DND-41 (cell line): Measurements from ENCODE around the gene LAMA2.

Experiments
- ATAC-seq: fragments of 200-7000 bp; cut with Tn5 transposase; 3 replicates; pipeline ENCODE4 v1.9.1; 2021; ENCODE audit warnings: low read depth; ENCODE audit not compliant: insufficient read depth
- DNase-seq: peaks from one replicate; pipeline ENCODE4 v3.0.0-alpha.2; 2020
- H2AFZ ChIP-seq: 2 replicates; pipeline ENCODE4 v1.6.0; 2012; ENCODE audit warnings: low read depth, low read length
- H3K27ac ChIP-seq: 2 replicates; pipeline ENCODE4 v1.5.1; 2012; ENCODE audit warnings: low read length, inconsistent platforms
- H3K27me3 ChIP-seq: fragments of 200-600 bp; sonication (generic); 2 replicates; pipeline ENCODE4 v1.6.0; 2012; ENCODE audit warnings: low read length, mild to moderate bottlenecking, inconsistent platforms; ENCODE audit not compliant: insufficient read depth, poor library complexity
- H3K36me3 ChIP-seq: 2 replicates; pipeline ENCODE4 v1.5.1; 2012; ENCODE audit warnings: low read length, inconsistent platforms; ENCODE audit not compliant: insufficient read depth
- H3K4me1 ChIP-seq: 2 replicates; pipeline ENCODE4 v1.5.1; 2012; ENCODE audit warnings: mild to moderate bottlenecking, low read length; ENCODE audit not compliant: insufficient read depth
- H3K4me2 ChIP-seq: 2 replicates; pipeline ENCODE4 v1.6.0; 2012; ENCODE audit warnings: mild to moderate bottlenecking, moderate library complexity, low read length, inconsistent platforms; ENCODE audit not compliant: insufficient read depth
- H3K4me3 ChIP-seq, 2 experiments: fragments of 200-600 bp in 1 of 2; shearing (Covaris generic) in 1 of 2; 2 replicates each; pipeline ENCODE4 v1.5.1; 2012 to 2016; ENCODE audit warnings: inconsistent platforms in 2 of 2, low read length in 2 of 2, mild to moderate bottlenecking in 2 of 2, low read depth in 1 of 2, moderate library complexity in 1 of 2
- H3K79me2 ChIP-seq: 2 replicates; pipeline ENCODE4 v1.6.0; 2012; ENCODE audit warnings: low read length, inconsistent platforms; ENCODE audit not compliant: insufficient read depth
- H3K9ac ChIP-seq: 2 replicates; pipeline ENCODE4 v1.6.0; 2012; ENCODE audit warnings: low read depth, mild to moderate bottlenecking, inconsistent platforms, low read length, moderate library complexity
- H3K9me3 ChIP-seq: 2 replicates; pipeline ENCODE4 v1.5.1; 2012; ENCODE audit warnings: low read length, moderate library complexity, mild to moderate bottlenecking, inconsistent platforms; ENCODE audit not compliant: insufficient read depth, severe bottlenecking
- H4K20me1 ChIP-seq: 2 replicates; pipeline ENCODE4 v1.6.0; 2012; ENCODE audit warnings: low read length; ENCODE audit not compliant: insufficient read depth
- EZH2 ChIP-seq: IDR thresholded peaks from 3 replicates; pipeline ENCODE4 v1.6.1; 2012; ENCODE audit warnings: borderline replicate concordance, low read depth, mild to moderate bottlenecking, moderate library complexity, low read length, inconsistent platforms; ENCODE audit not compliant: severe bottlenecking
- TF ChIP-seq, protein P1 (sequence below): IDR thresholded peaks from 2 replicates; pipeline ENCODE4 v1.5.1; 2012; ENCODE audit warnings: borderline replicate concordance, low read length, moderate library complexity, mild to moderate bottlenecking; ENCODE audit not compliant: poor library complexity, severe bottlenecking; ENCODE audit errors: extremely low read depth

LAMA2 gene

DNA sequence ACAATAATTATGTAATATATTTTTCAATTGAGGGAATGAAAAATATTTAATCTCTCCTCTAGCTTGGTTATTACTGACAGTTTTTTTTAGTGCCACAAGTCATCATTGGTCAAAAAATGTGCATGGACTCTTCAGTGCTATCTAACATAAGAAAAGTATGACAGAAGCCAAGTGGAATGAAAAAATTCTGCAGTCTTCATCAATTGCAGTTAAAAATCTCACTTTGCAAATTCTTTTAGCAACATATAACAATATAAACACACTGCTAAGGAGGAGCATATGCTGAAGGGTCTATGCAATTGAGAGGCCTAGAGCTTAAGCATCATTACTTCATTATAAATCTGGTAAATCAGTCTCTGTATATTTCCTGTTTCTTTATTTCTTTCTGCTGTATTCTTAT lies 652.0 kb downstream of the LAMA2 start:
- H3K9me3 ChIP-seq, result no peaks in the 10 kb centered on the region
- no peak overlapping the region for H2AFZ ChIP-seq
- no peak overlapping the region for H3K27ac ChIP-seq
- H3K4me3 ChIP-seq, result no peak overlapping the region
- H3K4me2 ChIP-seq, result no peak overlapping the region
- no peaks in the 10 kb centered on the region for H4K20me1 ChIP-seq
- no peaks in the 10 kb centered on the region for H3K79me2 ChIP-seq
- no peaks in the 10 kb centered on the region for H3K4me1 ChIP-seq
- H3K9ac ChIP-seq, result no peak overlapping the region
- no peak for DNase-seq
- H3K36me3 ChIP-seq, result no peaks in the 10 kb centered on the region
- no peak for ATAC-seq
- H3K27me3 ChIP-seq, result peaks cover 12% of the 10 kb centered on the region
- TF ChIP-seq EZH2, result no peak
- TF ChIP-seq, protein P1, sequence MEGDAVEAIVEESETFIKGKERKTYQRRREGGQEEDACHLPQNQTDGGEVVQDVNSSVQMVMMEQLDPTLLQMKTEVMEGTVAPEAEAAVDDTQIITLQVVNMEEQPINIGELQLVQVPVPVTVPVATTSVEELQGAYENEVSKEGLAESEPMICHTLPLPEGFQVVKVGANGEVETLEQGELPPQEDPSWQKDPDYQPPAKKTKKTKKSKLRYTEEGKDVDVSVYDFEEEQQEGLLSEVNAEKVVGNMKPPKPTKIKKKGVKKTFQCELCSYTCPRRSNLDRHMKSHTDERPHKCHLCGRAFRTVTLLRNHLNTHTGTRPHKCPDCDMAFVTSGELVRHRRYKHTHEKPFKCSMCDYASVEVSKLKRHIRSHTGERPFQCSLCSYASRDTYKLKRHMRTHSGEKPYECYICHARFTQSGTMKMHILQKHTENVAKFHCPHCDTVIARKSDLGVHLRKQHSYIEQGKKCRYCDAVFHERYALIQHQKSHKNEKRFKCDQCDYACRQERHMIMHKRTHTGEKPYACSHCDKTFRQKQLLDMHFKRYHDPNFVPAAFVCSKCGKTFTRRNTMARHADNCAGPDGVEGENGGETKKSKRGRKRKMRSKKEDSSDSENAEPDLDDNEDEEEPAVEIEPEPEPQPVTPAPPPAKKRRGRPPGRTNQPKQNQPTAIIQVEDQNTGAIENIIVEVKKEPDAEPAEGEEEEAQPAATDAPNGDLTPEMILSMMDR, result no peak

DNA sequence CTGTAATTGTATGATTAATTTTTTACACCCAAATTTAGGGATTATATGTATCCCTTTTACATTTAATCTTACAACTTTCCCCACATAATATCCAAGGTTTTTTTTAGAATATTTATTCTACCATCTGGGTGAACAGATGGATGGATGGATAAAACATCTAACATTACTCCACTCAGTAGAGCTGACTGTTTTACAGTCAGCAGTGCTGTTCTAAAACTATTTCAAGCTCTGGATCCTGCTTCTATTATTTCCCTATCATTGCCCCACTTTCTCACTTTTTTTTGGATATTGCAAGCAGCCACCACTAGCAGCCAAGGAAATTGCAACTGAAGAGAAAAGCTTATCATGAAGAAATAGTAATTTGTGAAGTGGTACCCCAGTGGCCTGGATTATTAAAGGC lies 653.3 kb downstream of the LAMA2 start:
- Histone ChIP-seq H3K4me3 (no peak overlapping the region), H3K79me2 (no peaks in the 10 kb centered on the region), H3K27ac (no peak overlapping the region), H3K27me3 (peaks cover 12% of the 10 kb centered on the region), H2AFZ (no peak overlapping the region), H3K36me3 (no peaks in the 10 kb centered on the region), H3K4me2 (no peak overlapping the region), H3K9ac (no peak overlapping the region), H4K20me1 (no peaks in the 10 kb centered on the region), H3K9me3 (no peaks in the 10 kb centered on the region), H3K4me1 (no peaks in the 10 kb centered on the region)
- DNase-seq, result no peak
- ATAC-seq, result no peak
- no peak for TF ChIP-seq EZH2
- TF ChIP-seq, protein P1, result no peak

DNA sequence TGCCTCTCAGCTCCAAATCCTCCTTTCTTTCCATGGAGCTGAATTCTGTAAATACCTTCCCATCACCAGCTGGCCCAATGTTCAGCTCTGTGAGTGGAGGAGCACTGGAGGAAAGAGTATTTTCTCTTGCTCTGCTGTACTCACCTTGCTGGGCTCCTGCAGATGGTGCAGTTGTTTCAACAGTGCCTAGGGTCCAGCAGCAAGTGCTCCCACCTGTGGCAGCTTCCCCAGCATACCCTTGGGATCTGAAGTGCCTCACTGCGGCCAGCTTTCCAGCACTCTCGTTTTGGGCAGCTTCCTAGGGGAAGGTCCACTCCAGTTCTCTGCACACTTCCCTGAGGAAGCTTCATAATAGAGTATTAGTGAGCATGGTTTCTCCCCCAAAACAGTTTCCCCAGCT lies 656.1 kb downstream of the LAMA2 start:
- no peak overlapping the region for H3K9ac ChIP-seq
- no peak overlapping the region for H2AFZ ChIP-seq
- no peaks in the 10 kb centered on the region for H3K9me3 ChIP-seq
- H3K79me2 ChIP-seq, result no peaks in the 10 kb centered on the region
- no peak overlapping the region for H3K4me2 ChIP-seq
- H3K4me1 ChIP-seq, result no peaks in the 10 kb centered on the region
- H4K20me1 ChIP-seq, result no peaks in the 10 kb centered on the region
- H3K36me3 ChIP-seq, result no peaks in the 10 kb centered on the region
- H3K27ac ChIP-seq, result no peak overlapping the region
- ATAC-seq (no peak), DNase-seq (no peak)
- H3K27me3 ChIP-seq, result peaks cover 10% of the 10 kb centered on the region
- TF ChIP-seq, protein P1, result no peak
- TF ChIP-seq EZH2, result no peak
- H3K4me3 ChIP-seq, result no peak overlapping the region

DNA sequence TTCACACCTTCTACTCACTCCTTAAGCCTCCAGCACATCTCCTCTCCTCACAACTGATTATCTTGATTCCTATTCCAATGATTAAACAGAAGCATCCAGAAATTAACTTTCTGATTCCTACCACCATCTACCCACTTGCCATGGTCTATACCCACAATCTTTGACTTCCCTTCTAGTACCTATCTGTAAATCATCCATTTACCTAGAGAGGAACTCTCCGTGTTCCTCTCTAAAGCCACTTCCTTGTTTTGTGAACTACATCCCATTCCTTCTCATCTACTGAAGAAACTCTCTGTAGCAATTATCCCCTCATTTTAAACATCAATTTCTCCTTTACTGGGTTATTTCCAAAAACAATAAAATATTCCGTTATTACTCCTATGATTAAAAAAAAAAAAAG lies 659.8 kb downstream of the LAMA2 start:
- Histone ChIP-seq H2AFZ (no peak overlapping the region), H4K20me1 (no peaks in the 10 kb centered on the region), H3K4me2 (no peak overlapping the region), H3K27ac (no peak overlapping the region), H3K9me3 (no peaks in the 10 kb centered on the region), H3K4me1 (no peaks in the 10 kb centered on the region), H3K4me3 (no peak overlapping the region), H3K79me2 (no peaks in the 10 kb centered on the region), H3K27me3 (peaks cover 2% of the 10 kb centered on the region), H3K36me3 (no peaks in the 10 kb centered on the region), H3K9ac (no peak overlapping the region)
- no peak for TF ChIP-seq EZH2
- TF ChIP-seq, protein P1, result no peak
- DNase-seq (no peak), ATAC-seq (no peak)
